K562 (cell line): ENCODE results near the gene FAM200A. TPM values are rescaled to one million over a fixed set of nuclear protein-coding genes. Genes with fewer than 3 reads are reported as not detected.
A peak's percentile ranks its signal among the peaks of the same experiment; 100 is the strongest.

Source experiments
- ATF1 ChIP-seq, 2 experiments: fragments of 450-650 bp in 1 of 2; IDR thresholded peaks; 2 replicates each; pipeline ENCODE4 v1.6.1; 2016; ENCODE audit warnings: missing compliant biosample characterization in 1 of 2, missing genetic modification characterization in 1 of 2
- CBFA2T3 ChIP-seq: fragments of 450-650 bp; IDR thresholded peaks from 2 replicates; pipeline ENCODE4 v1.6.1; 2017
- ELF1 ChIP-seq: fragments of 200-800 bp; sonication (Bioruptor generic); IDR thresholded peaks from 2 replicates; pipeline ENCODE4 v1.6.1; 2016; ENCODE audit warnings: missing genetic modification characterization, missing compliant biosample characterization
- ILK ChIP-seq: fragments of 450-650 bp; IDR thresholded peaks from 2 replicates; pipeline ENCODE4 v1.6.1; 2016; ENCODE audit warnings: missing genetic modification characterization, low read depth, mild to moderate bottlenecking, missing compliant biosample characterization, moderate library complexity, borderline replicate concordance
- KLF10 ChIP-seq: fragments of 250-450 bp; sonication (Bioruptor Pico); IDR thresholded peaks from 2 replicates; pipeline ENCODE4 v1.6.1; 2021; ENCODE audit warnings: matching md5 sums
- KLF16 ChIP-seq: IDR thresholded peaks from 2 replicates; pipeline ENCODE4 v1.6.1; 2016; ENCODE audit warnings: antibody characterized with exemption
- MAX ChIP-seq: sonication (generic); formaldehyde crosslinking; IDR thresholded peaks from 2 replicates; pipeline ENCODE4 v1.9.0; 2022; ENCODE audit warnings: mild to moderate bottlenecking, missing genetic modification reagents
- MXI1 ChIP-seq: IDR thresholded peaks from 2 replicates; pipeline ENCODE4 v1.6.1; 2011; ENCODE audit warnings: low read depth, mild to moderate bottlenecking, improper control_type of control experiment, low read length
- RNF2 ChIP-seq: sonication (generic); IDR thresholded peaks from 2 replicates; pipeline ENCODE4 v1.6.1; 2016
- TAL1 ChIP-seq: fragments of 450-650 bp; IDR thresholded peaks from 2 replicates; pipeline ENCODE4 v1.6.1; 2016; ENCODE audit warnings: mild to moderate bottlenecking
- ZFP91 ChIP-seq: sonication (generic); formaldehyde crosslinking; IDR thresholded peaks from 2 replicates; pipeline ENCODE4 v1.8.0; 2022; ENCODE audit warnings: mild to moderate bottlenecking, missing genetic modification reagents
- ZNF644 ChIP-seq: fragments of 200-800 bp; sonication (Bioruptor generic); IDR thresholded peaks from 2 replicates; pipeline ENCODE4 v1.6.1; 2016; ENCODE audit warnings: low read depth, missing genetic modification characterization, missing compliant biosample characterization
- ZZZ3 ChIP-seq: fragments of 450-650 bp; IDR thresholded peaks from 2 replicates; pipeline ENCODE4 v1.6.1; 2016; ENCODE audit warnings: antibody characterized with exemption, mild to moderate bottlenecking, moderate library complexity
- polyA plus RNA-seq, 8 experiments: library from polyadenylated mRNA; depleted of rRNA in 4 of 8; stranded (reverse) in 5 of 8; unstranded in 3 of 8; fragments of >200 nt; fragmentation: Nextera tagmentation in 2 of 8; fragmentation: Illumina TruSeq in 1 of 8; extraction: Ambion mirVana in 2 of 8; extraction: Trizol in 1 of 8; gene quantifications; 2 replicates each; pipeline versions ENCODE4 v1.2.1 to v1.2.3, GENCODE V29; 2011 to 2014; ENCODE audit warnings: inconsistent platforms in 1 of 8, missing spikeins in 1 of 8
- total RNA-seq, 7 experiments: library from RNA; depleted of rRNA in 6 of 7; stranded (reverse); fragments of >200 nt in 6 of 7; fragmentation: Illumina TruSeq in 2 of 7; extraction: Trizol in 2 of 7; gene quantifications; 2 replicates each; pipeline versions ENCODE4 v1.2.1 to v1.2.3, GENCODE V29; 2011 to 2021; ENCODE audit warnings: low replicate concordance in 1 of 7
- TF ChIP-seq, protein P1 (sequence below): fragments of 250-450 bp; sonication (Bioruptor Pico); IDR thresholded peaks from 2 replicates; pipeline ENCODE4 v1.4.0; 2020
- TF ChIP-seq, protein P2 (sequence below): fragments of 450-650 bp; IDR thresholded peaks from 2 replicates; pipeline ENCODE4 v1.6.1; 2016; ENCODE audit warnings: antibody characterized with exemption
- TF ChIP-seq, protein P3 (sequence below): fragments of 450-650 bp; formaldehyde crosslinking; conservative IDR thresholded peaks from 2 replicates; pipeline ENCODE4 v1.4.0; 2022; ENCODE audit warnings: mild to moderate bottlenecking, missing genetic modification characterization
- TF ChIP-seq, protein P4 (sequence below), 2 experiments: fragments of 250-450 bp in 1 of 2; fragments of 450-650 bp in 1 of 2; sonication (Bioruptor Pico) in 1 of 2; IDR thresholded peaks; 2 replicates each; pipeline versions ENCODE4 v1.6.1 to v1.8.0; 2016 to 2021; ENCODE audit warnings: mild to moderate bottlenecking in 2 of 2, moderate library complexity in 2 of 2, missing compliant biosample characterization in 1 of 2, missing genetic modification characterization in 1 of 2

Gene FAM200A
- total and polyA plus RNA-seq, 9 of the 15 experiments (the other 6 are each of a cell fraction or from before 2014, with no cell fraction given), result 3.3 to 11.2 (median 8.3) TPM

- TF ChIP-seq, protein P1, sequence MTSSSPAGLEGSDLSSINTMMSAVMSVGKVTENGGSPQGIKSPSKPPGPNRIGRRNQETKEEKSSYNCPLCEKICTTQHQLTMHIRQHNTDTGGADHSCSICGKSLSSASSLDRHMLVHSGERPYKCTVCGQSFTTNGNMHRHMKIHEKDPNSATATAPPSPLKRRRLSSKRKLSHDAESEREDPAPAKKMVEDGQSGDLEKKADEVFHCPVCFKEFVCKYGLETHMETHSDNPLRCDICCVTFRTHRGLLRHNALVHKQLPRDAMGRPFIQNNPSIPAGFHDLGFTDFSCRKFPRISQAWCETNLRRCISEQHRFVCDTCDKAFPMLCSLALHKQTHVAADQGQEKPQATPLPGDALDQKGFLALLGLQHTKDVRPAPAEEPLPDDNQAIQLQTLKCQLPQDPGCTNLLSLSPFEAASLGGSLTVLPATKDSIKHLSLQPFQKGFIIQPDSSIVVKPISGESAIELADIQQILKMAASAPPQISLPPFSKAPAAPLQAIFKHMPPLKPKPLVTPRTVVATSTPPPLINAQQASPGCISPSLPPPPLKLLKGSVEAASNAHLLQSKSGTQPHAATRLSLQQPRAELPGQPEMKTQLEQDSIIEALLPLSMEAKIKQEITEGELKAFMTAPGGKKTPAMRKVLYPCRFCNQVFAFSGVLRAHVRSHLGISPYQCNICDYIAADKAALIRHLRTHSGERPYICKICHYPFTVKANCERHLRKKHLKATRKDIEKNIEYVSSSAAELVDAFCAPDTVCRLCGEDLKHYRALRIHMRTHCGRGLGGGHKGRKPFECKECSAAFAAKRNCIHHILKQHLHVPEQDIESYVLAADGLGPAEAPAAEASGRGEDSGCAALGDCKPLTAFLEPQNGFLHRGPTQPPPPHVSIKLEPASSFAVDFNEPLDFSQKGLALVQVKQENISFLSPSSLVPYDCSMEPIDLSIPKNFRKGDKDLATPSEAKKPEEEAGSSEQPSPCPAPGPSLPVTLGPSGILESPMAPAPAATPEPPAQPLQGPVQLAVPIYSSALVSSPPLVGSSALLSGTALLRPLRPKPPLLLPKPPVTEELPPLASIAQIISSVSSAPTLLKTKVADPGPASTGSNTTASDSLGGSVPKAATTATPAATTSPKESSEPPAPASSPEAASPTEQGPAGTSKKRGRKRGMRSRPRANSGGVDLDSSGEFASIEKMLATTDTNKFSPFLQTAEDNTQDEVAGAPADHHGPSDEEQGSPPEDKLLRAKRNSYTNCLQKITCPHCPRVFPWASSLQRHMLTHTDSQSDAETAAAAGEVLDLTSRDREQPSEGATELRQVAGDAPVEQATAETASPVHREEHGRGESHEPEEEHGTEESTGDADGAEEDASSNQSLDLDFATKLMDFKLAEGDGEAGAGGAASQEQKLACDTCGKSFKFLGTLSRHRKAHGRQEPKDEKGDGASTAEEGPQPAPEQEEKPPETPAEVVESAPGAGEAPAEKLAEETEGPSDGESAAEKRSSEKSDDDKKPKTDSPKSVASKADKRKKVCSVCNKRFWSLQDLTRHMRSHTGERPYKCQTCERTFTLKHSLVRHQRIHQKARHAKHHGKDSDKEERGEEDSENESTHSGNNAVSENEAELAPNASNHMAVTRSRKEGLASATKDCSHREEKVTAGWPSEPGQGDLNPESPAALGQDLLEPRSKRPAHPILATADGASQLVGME (CRISPR knock-in tag), result no peak
- peak; percentile 76 for TF ChIP-seq CBFA2T3
- TF ChIP-seq ILK (tag), result no peak
- no peak for TF ChIP-seq ELF1 (tag)
- 0 out of 2 replicates have a peak, but pooled peaks have one; percentile 31 for TF ChIP-seq MAX (CRISPR knock-in tag)
- TF ChIP-seq, protein P2, sequence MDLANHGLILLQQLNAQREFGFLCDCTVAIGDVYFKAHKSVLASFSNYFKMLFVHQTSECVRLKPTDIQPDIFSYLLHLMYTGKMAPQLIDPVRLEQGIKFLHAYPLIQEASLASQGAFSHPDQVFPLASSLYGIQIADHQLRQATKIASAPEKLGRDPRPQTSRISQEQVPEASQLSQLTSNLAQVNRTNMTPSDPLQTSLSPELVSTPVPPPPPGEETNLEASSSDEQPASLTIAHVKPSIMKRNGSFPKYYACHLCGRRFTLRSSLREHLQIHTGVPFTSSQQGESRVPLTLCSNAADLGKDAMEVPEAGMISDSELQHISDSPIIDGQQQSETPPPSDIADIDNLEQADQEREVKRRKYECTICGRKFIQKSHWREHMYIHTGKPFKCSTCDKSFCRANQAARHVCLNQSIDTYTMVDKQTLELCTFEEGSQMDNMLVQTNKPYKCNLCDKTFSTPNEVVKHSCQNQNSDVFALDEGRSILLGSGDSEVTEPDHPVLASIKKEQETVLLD, result no peak
- TF ChIP-seq, protein P3, sequence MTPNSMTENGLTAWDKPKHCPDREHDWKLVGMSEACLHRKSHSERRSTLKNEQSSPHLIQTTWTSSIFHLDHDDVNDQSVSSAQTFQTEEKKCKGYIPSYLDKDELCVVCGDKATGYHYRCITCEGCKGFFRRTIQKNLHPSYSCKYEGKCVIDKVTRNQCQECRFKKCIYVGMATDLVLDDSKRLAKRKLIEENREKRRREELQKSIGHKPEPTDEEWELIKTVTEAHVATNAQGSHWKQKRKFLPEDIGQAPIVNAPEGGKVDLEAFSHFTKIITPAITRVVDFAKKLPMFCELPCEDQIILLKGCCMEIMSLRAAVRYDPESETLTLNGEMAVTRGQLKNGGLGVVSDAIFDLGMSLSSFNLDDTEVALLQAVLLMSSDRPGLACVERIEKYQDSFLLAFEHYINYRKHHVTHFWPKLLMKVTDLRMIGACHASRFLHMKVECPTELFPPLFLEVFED, result no peak
- TF ChIP-seq ZNF644, result no peak
- no peak for TF ChIP-seq ZFP91 (CRISPR knock-in tag)
- TF ChIP-seq RNF2, result peak; percentile 22; the same call in 1 of the 2 replicates
- no peak for TF ChIP-seq KLF10 (CRISPR knock-in tag)
- TF ChIP-seq, protein P4, sequence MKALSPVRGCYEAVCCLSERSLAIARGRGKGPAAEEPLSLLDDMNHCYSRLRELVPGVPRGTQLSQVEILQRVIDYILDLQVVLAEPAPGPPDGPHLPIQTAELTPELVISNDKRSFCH (CRISPR knock-in tag; IDR thresholded peaks at IDR 0.05), result no peak
- TF ChIP-seq, protein P4 (tag; IDR thresholded peaks at IDR 0.05), result no peak
- TF ChIP-seq ATF1 (CRISPR knock-in tag; IDR thresholded peaks at IDR 0.05), result no peak
- no peak for TF ChIP-seq ATF1 (tag; IDR thresholded peaks at IDR 0.05)
- no peak for TF ChIP-seq ZZZ3
- no peak for TF ChIP-seq MXI1
- peak; percentile 36 for TF ChIP-seq TAL1
- peak; percentile 37; the same call in 1 of the 2 replicates for TF ChIP-seq KLF16
Measured at GRCh38 chr7:99539213-99539811, 12.6 kb downstream of the FAM200A start (continued).
